ENCODE measurements around the gene EPHA8. TPM values are rescaled to one million over a fixed set of nuclear protein-coding genes. Genes with fewer than 3 reads are reported as not detected.

EPHA8 gene
- total RNA-seq, 3 donors from 2014 or later (not counting 1 experiment from before 2014, with no cell fraction given) = not detected

- Histone ChIP-seq H3K27ac (ENCODE audit: low read length) (no peak overlapping the region), H3K9me3 (ENCODE audit: control insufficient read depth, insufficient read depth, low read length) (no peaks in the 10 kb centered on the region), H3K4me3 (ENCODE audit: low read length) (no peak overlapping the region), H3K4me1 (ENCODE audit: control insufficient read depth, insufficient read depth, low read length) (no peaks in the 10 kb centered on the region), H3K27me3 (ENCODE audit: control insufficient read depth, insufficient read depth, low read length) (peaks cover 3% of the 10 kb centered on the region), H3K36me3 (ENCODE audit: control insufficient read depth, insufficient read depth, low read length) (no peaks in the 10 kb centered on the region)
- DNase-seq (no peak), ATAC-seq (no peak)
- Mint-ChIP-seq H3K9me3 (no peaks in the 10 kb centered on the region), H3K4me1 (peaks cover 0 to 8% of the 10 kb centered on the region in 2 donors), H3K27me3 (ENCODE audit: low read depth in 2 of 2) (peaks cover 21 to 30% of the 10 kb centered on the region in 2 donors), H3K27ac (no peak overlapping the region), H3K4me3 (no peak overlapping the region), H3K36me3 (no peaks in the 10 kb centered on the region)
- TF ChIP-seq CTCF (IDR thresholded peaks at IDR 0.05) = no peak
- WGBS (ENCODE audit: insufficient coverage) = 78% methylated on average over 8 of the region's 8 CpGs
- intact Hi-C loops (cut with micrococcal nuclease) = no loop called here
Observed at GRCh38 chr1:22553991-22554522, 9.2 kb upstream of the EPHA8 start.

- TF ChIP-seq CTCF (IDR thresholded peaks at IDR 0.05) = no peak
- Mint-ChIP-seq H3K9me3 (no peaks in the 10 kb centered on the region), H3K4me1 (peaks cover 0 to 8% of the 10 kb centered on the region in 2 donors), H3K36me3 (no peaks in the 10 kb centered on the region), H3K27me3 (ENCODE audit: low read depth in 2 of 2) (peaks cover 29 to 31% of the 10 kb centered on the region in 2 donors), H3K4me3 (no peak overlapping the region), H3K27ac (no peak overlapping the region)
- H3K4me3 ChIP-seq (ENCODE audit: low read length) = no peak overlapping the region
- H3K36me3 ChIP-seq (ENCODE audit: control insufficient read depth, insufficient read depth, low read length) = no peaks in the 10 kb centered on the region
- intact Hi-C loops (cut with micrococcal nuclease) = no loop called here
- 58% methylated on average over 3 of the region's 3 CpGs for WGBS (ENCODE audit: insufficient coverage)
- no peak for ATAC-seq
- peaks cover 3% of the 10 kb centered on the region for H3K27me3 ChIP-seq (ENCODE audit: control insufficient read depth, insufficient read depth, low read length)
- H3K9me3 ChIP-seq (ENCODE audit: control insufficient read depth, insufficient read depth, low read length) = no peaks in the 10 kb centered on the region
- no peaks in the 10 kb centered on the region for H3K4me1 ChIP-seq (ENCODE audit: control insufficient read depth, insufficient read depth, low read length)
- DNase-seq = no peak
- H3K27ac ChIP-seq (ENCODE audit: low read length) = no peak overlapping the region
Observed at GRCh38 chr1:22555371-22555656, 8.0 kb upstream of the EPHA8 start.

GRCh38 chr1:22556391-22557104 is 6.7 kb upstream of the EPHA8 start:
- intact Hi-C loops (cut with micrococcal nuclease) = no loop called here
- H3K4me1 Mint-ChIP-seq = peaks cover 0 to 8% of the 10 kb centered on the region in 2 donors
- peaks cover 3% of the 10 kb centered on the region for H3K27me3 ChIP-seq (ENCODE audit: control insufficient read depth, insufficient read depth, low read length)
- no peak overlapping the region for H3K27ac ChIP-seq (ENCODE audit: low read length)
- 27% methylated on average over 13 of the region's 13 CpGs for WGBS (ENCODE audit: insufficient coverage)
- no peaks in the 10 kb centered on the region for H3K36me3 ChIP-seq (ENCODE audit: control insufficient read depth, insufficient read depth, low read length)
- DNase-seq (no peak), ATAC-seq (no peak)
- no peak overlapping the region for H3K4me3 Mint-ChIP-seq
- no peak overlapping the region for H3K27ac Mint-ChIP-seq
- no peaks in the 10 kb centered on the region for H3K9me3 Mint-ChIP-seq
- H3K4me1 ChIP-seq (ENCODE audit: control insufficient read depth, insufficient read depth, low read length) = no peaks in the 10 kb centered on the region
- no peak overlapping the region for H3K4me3 ChIP-seq (ENCODE audit: low read length)
- no peaks in the 10 kb centered on the region for H3K9me3 ChIP-seq (ENCODE audit: control insufficient read depth, insufficient read depth, low read length)
- peaks cover 37% of the 10 kb centered on the region in 2 donors for H3K27me3 Mint-ChIP-seq (ENCODE audit: low read depth in 2 of 2)
- H3K36me3 Mint-ChIP-seq = no peaks in the 10 kb centered on the region
- no peak for TF ChIP-seq CTCF (IDR thresholded peaks at IDR 0.05)
